ENCODE measurements around the gene RPS21.

The RPS21 gene

DNA sequence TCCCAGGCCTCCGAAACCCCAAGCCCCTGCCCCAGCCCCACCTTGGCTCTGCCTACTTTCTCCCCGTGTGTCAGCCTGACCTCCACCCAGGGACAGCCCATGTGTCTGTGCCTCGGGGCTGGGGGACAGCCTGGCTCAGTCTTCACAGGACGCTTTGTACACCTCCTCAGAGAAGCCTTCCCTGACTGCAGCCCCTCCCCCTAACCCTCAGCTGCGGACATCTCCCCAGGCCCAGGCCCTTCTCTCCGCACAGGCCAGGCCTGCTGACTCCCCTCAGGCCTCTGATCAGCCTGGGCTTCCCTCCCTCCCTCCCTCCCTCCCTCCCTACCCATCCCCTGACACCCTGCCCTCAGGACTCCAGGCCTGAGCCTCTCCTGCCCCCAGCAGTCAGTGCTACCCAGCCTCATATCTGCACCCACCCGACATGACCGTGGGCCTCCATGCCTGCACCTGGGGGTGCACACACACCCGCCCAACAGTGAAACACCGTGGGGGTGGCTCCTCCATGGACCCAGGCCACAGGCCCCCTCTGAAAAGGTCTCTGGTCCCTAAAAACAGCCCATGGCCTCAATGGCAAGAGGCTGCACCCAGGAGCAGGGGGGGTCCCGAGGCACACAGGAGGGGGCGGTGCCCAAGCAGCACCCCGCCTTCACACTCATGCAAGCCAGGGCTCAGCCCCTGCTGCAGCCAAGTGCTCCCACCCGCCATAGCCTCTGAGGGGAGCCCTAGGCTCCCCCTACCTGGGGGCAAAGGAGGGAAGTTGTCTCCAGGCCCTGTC is 32.7 kb upstream of the RPS21 start:
- DNase-seq (ENCODE audit: low spot score) = no peak

DNA sequence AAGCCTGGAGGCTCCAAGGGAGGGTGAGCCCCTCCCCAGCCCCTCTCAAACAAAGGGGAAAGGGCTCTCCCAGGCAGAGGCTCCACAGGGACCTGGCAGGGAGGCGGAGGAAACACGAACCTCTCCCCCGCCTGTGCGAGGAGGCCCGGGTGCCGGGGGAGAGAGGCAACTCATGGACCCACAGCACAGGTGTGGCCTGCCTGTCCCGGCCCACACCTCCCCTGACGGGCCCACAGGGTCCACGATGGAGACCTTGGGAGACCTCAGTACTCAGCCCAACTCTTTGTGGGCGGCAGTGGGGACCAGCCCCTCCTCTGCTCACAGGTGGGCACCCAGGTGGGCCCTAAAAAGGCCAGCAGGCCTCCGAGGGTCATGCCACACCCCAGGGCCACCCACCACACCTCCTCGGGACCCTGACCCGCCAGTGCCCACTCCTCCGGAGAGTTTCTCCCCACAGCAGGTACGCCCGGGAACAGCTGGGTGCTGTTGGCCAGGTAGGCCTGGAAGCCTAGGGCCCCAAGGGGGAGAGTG is 32.0 kb upstream of the RPS21 start:
- no peak for DNase-seq (ENCODE audit: low spot score)

DNA sequence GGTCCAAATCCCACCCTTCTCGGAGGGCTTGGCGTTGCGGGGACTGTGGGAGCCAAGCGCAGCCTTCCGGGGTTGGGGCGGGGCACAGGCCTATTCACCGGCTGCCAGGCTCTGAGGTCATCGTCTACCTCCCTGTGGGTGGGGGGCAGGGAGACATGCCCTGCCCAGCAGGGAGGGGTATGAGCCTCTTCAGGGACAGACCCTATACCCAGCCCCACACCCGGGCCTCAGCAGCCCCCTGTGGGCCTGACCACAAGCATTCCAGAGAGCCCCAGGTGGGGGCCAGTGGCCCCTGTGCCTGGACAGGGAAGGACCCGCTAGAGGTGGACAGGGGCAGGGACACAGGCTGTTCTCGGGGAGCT is 31.4 kb upstream of the RPS21 start:
- DNase-seq (ENCODE audit: low spot score) = no peak

DNA sequence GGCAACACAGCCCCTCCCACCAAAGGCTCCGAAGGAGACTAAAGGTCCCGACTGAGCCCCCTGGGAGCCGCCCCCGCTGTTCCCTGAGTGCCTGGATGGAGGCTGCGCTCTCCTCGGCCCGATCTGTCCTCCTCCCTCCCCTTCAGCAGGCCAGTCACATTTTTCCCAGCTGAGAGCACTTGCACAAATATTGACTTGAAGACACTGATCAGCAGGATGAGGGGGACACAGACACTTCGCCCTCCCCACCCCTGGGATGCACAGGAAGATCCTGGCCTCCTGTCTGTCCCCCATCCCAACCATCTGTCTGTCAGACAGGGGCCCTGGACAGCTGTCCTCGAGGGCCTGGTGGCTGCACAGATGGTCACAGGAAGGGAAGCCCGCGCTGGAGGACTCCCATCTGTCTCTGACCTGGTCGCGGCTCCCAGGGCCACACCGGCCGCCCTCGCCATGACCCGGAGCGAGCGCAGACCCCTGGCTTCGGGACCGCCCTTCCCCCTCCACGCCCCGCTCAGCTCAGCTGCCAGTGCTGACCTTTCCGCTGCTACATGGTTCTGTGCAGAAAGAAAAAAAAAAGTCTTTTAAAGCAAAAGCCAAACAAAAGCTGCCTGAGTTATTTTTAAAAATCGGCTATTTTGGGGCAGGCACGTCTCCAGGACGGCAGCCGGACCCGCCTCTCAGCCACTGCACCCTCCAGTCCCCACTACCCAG is 30.9 kb upstream of the RPS21 start:
- DNase-seq (ENCODE audit: low spot score) = no peak

DNA sequence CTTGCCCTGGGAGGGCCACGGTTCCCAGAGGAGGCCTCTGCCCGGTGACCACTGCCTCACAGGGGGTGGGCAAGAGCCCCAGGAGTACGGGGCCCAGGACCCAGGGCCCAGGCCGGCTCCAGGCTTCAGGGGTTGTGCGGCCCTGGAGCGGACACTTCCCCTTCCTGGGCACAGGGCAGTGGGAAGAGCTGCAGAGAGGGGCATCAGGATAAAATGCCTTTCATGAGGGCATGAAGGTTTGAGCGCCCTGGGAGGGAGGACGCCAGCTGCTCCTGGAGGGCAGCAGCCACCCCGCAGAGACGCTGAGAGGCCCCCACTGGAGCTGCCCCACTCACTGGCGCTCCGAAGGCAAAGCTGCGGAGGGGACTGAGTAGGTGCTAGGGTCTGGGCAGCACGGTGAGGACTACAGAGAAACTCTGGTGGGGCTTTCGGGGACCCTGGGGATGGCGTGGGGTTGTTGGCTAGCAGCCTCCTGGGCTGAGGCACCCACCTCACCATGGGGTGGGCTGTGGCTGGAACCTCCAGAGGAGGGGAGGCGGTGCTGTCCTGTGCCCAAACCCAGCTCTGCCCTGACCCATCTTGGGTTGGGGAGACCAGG is 30.2 kb upstream of the RPS21 start:
- DNase-seq (ENCODE audit: low spot score) = no peak

DNA sequence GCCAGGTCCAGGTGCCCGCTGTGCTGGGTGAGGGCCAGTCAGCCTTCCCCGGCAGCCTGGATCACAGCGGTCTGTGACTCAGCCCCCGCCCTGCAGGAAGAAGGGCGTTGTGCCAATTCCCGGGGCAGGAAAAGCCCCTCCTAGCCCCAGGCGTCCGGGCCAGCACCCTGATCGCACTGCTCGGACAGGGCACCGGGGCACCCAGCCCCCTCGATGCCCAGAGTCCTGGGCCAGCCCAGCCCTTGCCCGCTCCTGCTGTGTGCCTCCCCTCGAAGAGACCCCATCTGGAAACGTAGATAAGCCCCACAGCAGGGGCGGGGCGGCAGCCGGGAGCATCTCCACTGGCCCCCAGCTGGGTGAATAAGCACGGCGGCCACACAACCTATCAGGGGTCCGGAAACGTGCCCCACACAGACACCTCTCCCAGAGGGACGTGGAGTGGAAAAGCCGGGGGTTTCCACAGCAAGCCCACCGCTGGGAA is 29.7 kb upstream of the RPS21 start:
- DNase-seq (ENCODE audit: low spot score) = no peak

DNA sequence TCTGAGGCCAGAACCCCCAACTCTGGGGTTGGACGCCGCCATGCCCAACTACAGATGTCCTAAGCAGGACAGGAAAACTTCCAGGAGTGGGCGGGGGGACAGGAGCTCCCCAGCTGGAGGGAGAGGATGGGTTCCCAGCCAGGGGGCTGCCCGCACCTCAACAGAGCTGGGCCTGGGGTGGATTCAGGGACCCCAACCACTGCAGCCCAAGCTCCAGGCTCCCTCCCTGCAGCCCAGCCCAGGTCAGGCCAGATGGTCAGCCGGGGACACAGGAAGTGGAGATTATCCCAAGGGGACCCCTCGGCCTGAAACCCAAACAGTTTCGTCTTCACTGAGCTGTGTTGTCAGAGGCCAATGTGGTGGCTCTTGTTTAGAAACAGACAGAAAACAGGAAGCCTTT is 29.2 kb upstream of the RPS21 start:
- DNase-seq (ENCODE audit: low spot score) = no peak

DNA sequence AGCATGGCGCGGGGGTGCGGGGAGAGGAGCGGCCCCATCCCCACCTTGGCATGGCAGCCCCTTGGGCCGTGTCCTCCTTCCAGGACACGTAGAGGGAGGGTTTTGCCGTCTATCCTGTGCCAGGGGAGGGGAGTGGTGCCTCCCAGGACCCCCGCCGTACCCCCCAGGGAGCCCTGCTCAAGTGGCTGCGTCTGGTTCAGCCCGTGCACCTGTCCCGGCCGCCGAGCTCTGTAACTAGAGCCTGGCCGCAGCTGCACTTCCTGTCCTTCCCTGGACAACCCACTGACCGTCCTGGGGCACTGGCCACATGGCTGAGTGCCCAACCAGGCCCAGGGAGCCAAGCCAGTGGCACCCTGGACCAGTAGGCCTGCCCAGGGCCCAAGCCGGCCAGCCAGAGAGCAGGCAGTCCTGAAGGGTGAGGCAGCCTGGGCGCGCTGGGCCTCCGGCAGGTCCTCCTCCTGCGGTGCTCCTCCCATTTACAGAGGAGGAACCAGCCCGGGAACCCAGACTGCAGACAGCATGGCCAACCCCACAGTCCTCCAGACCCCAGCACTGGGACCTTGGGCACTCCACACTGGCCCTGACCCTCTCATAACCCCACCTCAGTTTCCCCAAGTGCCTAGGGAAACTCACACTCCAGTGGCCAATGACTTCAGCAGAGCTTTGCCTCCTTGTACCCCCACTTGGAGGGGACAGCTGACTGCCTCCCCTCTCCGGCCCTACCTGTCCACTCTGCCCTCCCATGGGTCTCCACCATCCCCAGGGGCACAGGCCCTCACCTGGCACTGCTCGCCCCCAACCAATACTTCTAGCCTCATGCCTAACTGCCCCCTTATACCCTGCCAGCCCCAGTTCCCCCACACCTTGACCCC is 28.5 kb upstream of the RPS21 start:
- no peak for DNase-seq (ENCODE audit: low spot score)

DNA sequence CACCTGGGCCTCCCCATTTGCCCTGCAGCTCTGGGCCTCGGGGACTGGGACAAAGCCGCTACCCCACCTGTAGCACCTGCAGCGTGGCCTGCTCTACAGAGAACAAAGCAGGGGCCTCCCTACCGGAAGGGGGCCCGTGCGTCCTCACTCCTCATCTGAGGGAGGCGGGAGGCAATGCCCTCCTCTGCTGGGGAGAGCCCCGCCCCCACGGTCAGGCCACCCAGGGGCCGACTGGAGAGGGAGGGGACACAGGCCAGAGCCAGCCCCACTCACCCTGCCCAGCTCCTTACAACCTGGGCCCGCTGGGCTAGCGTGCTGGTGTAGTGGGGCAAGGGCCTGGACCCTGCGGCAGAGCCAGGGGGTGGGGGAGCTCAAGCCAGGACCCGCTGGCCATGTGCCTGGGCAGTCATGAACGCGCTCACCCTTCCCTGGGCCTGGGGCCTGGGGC is 27.8 kb upstream of the RPS21 start:
- no peak for DNase-seq (ENCODE audit: low spot score)

DNA sequence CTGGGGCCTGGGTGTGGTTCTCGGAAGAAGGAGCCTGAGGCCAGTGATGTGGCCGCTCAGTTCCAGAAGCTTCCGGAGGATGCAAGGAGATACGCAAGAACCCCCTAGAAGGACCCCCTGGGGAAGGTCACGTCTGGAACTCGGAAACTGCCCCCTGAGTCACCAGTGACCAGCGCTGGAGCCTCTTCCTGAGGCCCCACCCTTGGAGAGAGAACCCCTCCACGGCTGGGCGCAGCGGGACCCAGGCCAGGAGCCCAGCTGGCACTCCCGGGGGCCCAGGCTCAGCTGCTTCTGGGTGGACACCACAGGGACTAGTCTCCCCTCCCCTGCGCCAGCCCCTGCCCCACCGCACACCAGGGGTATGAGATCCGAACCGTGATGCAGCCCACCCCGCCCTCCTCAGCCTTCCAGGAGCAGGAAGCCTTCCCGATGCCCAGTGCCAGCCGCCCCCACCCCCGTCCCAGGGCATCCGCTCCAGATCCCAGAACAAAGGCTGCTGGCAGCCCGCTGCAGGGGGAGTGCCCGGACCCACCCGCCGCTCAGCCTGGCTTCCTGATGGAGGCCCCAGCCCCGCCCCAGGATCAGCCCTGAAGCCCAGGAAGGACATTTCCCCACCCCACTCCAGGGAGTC is 27.3 kb upstream of the RPS21 start:
- no peak for DNase-seq (ENCODE audit: low spot score)

DNA sequence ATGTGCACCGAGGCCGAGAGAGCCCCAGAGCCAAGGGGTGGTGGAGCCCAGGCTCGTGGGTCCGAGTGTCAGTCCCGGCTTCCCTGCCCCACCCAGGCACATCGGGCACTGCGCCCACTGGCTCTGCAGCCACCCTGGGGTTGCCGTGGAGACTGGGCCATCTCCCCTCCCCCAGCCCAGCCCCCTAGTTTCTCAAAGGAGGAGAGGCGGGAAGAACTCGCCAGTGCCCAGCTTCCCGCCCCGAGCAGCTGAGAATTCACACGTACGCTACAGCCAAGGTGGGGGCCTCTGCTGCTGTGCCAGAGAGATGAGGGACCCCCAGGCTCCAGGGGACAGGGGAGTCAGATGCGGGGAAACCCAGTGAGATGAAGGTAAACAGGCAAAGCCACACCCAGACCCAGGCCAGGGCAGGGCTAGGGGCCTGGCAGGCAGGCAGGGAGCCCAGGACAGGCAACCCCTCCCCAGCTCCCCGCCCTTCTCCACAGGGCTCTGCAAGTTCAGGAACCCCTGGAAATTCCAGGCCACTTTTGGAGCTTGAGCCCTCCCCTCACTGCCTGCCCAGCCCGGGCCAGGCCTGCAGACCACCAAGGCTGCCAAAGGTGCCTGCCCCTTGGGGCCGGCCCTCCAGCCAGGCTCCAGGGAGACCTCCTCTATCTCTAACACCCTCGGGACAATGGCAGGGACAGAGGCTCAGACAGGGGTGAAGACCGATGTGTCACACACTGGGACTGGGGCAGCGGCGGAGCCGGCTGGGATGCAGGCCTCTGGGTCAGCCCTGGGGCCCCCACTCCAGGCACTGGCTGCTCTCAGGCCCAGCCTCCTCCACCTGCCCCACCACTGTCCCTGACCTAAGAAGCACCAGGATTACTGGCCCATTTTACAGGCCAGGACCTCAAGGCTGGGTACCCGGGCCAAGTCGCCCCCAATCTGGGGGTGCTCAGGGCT is 25.8 kb upstream of the RPS21 start:
- DNase-seq (ENCODE audit: low spot score) = no peak

DNA sequence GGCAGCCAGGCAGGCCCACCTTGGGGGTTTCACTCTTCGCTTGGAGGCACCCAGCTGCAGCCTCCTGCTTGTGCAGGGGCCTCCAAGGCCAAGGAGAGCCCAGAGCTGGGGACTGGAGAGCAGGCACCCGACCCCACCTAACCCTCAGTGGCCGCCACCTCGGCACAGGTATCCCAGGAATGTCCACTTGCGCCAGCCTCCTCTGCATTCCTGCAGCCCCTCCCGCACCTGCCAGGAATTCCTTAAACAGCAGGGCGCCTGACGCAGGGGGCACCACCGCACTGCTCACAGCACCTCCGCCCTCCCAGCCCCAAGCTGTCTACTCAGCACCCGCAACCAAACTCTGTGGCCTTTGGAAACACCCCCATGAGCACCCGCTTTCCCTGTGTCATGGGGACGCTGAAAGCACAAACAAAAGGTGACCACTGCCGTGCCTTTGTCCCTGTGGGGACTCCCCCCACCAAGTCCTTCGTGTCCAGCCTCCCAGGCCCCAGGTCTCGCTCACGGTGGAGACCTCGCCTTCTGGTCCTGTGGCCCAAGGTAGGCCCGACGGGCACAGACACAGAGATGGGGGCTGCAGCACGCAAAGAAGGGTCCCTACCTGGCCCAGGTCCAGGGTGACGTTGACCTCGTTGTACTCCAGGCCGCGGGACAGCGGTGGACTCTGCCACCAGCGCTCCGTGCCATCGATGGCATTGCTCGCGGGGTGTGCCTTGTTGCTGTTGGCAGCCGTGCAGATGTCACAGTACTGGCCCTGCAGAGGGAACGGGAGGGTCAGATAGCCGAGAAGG is 24.9 kb upstream of the RPS21 start:
- DNase-seq (ENCODE audit: low spot score) = peak; percentile 74

DNA sequence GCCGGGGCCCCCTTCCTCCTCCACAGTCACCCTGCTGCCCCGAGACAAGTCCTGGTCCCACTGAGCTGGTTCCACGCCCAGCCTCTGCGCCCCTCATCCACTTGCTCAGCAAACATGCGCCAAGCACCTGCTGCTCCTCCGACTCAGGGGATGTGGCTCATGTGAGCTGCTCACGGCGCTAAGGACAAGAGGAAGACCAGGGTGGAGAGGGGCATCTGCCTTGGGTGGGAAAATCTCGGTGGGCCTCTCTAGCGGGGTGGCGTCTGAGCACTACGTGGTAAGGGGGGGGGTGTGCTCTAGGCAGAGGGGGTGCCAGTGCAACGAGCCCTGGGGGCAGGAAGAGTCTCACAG is 24.3 kb upstream of the RPS21 start:
- DNase-seq (ENCODE audit: low spot score) = no peak

DNA sequence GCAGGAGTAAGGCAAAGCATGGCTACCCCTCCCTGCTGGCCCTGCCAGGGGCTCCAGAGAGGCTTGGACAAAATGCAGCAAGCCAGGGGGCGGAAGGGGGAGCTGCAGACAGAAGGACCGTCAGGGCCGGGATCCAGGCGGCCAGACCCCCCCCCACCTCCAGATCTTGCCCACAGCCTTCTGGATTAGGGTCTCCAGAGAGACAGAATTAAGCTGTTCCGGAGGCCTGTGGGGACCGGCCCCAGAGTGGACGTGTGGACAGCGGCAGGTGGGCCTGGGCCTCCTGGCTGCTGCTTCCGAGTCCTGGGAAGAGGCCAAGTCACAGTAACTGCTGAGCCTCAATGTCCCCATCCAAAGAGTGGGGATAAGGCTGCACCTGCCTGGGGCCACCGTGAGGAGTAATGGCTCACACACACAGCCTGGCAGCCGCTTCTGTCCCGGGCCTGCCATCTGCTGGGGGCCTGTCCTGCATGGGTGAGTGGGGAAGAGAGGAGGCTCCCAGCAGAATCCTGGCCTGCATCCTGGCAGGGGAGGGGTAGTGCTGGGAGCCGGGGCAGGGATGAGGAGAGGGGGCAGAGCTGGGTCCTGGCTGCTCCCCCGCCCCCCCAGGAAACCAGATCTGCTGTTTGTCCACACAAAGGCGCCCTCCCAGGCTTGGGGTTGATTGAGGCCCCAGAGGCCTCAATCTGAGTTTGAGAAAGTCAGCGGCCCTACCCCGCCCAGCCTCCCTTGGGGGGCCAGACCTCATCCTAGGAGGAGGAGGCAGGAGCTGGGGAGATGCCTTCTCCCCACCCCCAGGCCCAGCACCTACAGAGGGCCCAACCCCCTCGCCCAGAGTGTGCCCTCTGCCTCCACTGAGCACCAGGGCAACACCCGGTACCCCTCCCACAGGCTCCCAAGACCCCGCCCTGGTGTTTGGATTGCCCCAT is 23.6 kb upstream of the RPS21 start:
- no peak for DNase-seq (ENCODE audit: low spot score)

DNA sequence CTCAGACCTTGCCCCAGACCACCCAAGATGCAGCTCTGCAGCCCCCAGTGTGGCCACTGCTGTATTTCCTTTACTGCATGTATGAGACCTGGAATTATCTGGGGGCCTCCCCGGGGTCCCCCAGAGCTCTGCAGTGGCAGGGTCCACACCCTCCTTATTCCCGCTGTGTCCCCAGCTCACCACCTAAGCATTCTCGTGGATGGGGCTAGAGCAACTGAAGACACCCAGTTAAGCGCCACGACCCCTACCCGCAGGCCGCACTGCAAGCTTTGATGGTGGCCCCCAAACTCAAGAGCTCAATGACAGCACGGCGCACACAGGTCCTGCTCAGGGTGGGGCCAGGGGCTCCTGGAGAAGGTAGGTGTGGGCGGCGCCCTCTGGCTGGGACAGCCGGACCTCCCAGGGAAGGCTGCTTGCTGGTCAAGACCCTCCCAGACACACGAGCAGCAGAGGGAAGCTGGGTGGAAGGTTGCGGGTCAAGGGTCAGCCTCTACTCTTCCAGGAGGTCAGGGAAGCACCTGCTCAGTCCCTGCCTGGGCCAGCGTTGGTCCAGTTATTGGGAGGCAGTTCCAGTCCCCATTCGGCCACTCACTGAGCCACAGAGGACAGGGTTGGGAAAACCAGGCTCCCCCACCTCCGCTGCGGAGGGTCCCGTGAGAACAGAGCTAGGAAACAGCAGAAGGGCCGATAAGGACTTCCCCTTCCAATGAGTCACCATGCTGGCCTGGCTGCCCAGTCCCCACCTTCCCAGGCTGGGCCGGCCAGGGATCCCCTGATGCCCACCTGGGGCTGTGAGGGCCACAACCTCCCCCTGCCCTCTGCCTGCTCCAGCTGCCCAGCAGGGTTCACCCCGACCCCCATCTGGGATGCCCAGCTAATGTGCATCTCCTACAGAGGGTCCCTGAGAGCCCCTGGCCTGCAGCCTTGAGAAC is 22.7 kb upstream of the RPS21 start:
- DNase-seq (ENCODE audit: low spot score) = no peak

DNA sequence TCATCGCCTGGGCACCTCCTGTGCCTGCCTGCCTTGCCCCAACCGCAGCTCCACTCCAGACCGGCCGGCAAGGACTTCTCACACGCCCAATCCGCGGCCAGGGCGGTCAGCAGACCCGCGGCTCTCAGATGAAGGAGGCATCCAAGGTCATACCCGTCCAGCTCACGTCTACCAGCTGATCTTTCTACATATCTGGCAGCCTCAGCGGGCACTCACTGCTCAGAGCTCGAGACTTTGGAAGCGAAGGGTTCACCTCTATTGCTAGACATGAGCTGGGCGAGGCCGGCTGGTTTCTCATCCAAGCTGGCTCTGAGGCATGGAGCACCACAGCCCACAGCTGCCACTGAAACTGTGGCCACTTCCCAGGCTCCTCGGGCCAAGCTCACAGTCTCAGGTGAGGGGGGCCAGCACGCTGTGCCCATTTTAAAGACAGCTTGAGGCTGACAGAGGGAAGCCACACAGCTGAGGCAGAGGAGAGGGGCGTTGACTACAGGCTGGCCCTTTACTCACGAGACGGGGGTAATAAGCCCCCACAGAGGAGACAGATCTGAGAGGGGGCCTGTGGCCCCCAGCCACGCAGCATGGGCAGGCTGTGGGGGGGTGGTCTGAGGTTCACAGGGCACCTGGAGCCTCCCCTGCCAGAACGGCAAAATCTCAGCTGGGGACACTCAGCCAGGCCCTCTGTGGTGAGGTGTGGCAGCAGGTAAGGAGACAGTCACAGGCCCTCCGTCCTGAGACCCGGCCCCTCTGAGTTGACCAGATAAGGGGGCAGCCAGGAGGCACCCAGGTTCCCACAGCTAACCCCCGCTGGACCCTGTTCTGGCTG is 21.8 kb upstream of the RPS21 start:
- no peak for DNase-seq (ENCODE audit: low spot score)
